ENCODE data around the gene GRM7.

GRM7 gene

GRCh38 chr3:7618606-7619005 is 757.7 kb downstream of the GRM7 start:
- DNase-seq (ENCODE audit: extremely low read depth, low read depth), result no peak
- TF ChIP-seq CTCF (IDR thresholded peaks at IDR 0.05; ENCODE audit: low read depth, low read length), result no peak

GRCh38 chr3:7620401-7620800 is 759.5 kb downstream of the GRM7 start:
- TF ChIP-seq CTCF (IDR thresholded peaks at IDR 0.05; ENCODE audit: low read depth, low read length), result no peak
- DNase-seq (ENCODE audit: extremely low read depth, low read depth), result no peak

GRCh38 chr3:7621046-7621630 is 760.2 kb downstream of the GRM7 start:
- no peak for TF ChIP-seq CTCF (IDR thresholded peaks at IDR 0.05; ENCODE audit: low read depth, low read length)
- DNase-seq (ENCODE audit: extremely low read depth, low read depth), result no peak

- no peak for TF ChIP-seq CTCF (IDR thresholded peaks at IDR 0.05; ENCODE audit: low read depth, low read length)
- no peak for DNase-seq (ENCODE audit: extremely low read depth, low read depth)
Measured at GRCh38 chr3:7621651-7622050, 760.7 kb downstream of the GRM7 start.

- no peak for DNase-seq (ENCODE audit: extremely low read depth, low read depth)
- TF ChIP-seq CTCF (IDR thresholded peaks at IDR 0.05; ENCODE audit: low read depth, low read length), result no peak
Measured at GRCh38 chr3:7625021-7625420, 764.1 kb downstream of the GRM7 start.

- no peak for TF ChIP-seq CTCF (IDR thresholded peaks at IDR 0.05; ENCODE audit: low read depth, low read length)
- no peak for DNase-seq (ENCODE audit: extremely low read depth, low read depth)
Measured at GRCh38 chr3:7630351-7630911, 769.5 kb downstream of the GRM7 start.

- no peak for DNase-seq (ENCODE audit: extremely low read depth, low read depth)
- no peak for TF ChIP-seq CTCF (IDR thresholded peaks at IDR 0.05; ENCODE audit: low read depth, low read length)
Measured at GRCh38 chr3:7630925-7631324, 770.0 kb downstream of the GRM7 start.

Measured in AG09319 (cell line).